HG03342 (cell line): ENCODE results near the gene HMGN2.
A peak's percentile ranks its signal among the peaks of the same experiment; 100 is the strongest.

Source experiments
- ATAC-seq: cut with Tn5 transposase; IDR thresholded peaks from one replicate; pipeline ENCODE4 v1.9.1; 2021; ENCODE audit warnings: mild to moderate bottlenecking, moderate library complexity; ENCODE audit not compliant: unreplicated experiment

The HMGN2 gene

DNA sequence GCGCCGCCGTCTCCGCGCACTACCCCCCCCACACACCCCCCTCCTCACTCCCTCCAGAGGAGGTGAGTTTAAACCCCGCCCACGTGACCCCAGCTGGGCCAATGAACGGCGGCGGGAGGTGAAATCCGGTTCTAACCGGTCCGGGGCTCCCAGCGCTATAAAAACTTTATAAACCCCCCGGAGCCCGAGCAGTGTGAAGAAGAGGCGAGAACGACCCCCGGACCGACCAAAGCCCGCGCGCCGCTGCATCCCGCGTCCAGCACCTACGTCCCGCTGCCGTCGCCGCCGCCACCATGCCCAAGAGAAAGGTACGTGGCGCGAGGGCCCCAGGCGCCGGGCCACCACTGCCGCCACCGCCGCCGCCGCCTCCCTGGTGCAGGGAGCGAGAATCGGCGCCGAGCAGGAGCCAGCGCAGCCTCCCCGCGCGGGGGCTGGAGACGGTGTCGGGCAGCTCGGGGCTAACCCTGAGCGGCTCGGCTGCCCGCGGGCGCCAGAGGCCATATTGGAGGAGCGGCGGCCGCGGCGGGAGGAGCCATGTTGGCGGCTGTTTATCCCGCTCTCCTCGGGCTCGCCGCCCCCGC is at the start of gene HMGN2:
TSS of gene HMGN2 (plus strand) at position 121 of the 581 bp plus-strand sequence. CDS start at position 294, 173 bp downstream.
- peak; percentile 45 for ATAC-seq

DNA sequence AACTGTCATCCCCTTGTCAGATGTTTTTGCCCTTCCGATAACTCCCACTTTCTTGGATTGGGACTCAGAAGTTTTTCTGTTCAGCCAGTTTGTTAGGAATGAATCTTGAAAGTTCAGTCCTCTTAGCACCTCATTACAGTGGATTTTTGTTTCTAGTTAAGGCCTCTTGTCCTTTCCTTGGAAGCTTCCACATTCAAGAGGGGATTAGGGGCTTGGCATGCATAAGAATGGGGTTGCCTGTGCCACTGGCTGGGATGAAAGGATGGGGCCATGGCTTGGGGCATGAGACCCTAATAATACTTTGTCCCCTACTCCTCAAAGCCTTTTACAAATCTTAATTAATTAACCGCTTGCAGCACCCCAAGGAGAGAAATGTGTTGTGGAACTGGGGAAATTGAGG is 42.5 kb upstream of the HMGN2 start:
- no peak for ATAC-seq

DNA sequence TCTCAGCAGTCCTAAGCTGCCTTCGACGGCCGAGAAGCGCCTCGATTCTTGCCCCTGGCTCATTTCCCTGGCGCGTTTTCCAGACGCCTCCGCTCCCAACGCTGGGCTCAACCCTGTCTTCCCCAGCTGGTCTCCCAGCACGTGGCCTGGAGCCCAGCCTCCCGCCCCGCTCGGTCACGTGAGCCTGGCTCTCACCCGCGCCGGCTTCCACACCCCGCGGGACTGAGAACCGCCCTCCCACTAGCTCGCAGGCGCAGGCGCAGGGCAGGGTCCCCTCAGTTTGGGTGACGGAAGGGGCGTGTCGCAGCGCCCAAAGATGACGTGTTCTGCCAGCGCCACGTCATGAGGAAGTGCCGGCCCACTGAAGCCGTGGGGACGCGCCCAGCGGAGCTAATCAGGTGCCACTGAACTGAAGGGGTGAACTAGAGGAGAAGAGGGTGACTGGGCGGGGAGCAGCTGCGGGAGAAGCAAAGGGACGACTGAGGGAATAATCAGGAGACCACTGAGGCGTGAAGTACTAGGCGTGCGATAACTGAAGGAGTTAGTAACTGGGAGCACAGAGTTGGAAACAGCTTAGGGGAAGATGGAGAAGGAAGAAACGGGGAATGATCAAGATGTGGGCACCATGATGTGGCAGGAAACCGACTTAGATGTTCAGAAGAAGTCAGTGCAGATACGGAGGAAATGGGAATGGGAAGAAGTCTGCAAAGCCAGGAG is 40.1 kb upstream of the HMGN2 start, which contains the start of gene DHDDS:
TSS of gene DHDDS (plus strand) at position 343 of the 717 bp plus-strand sequence. CDS start 625 bp downstream, outside the sequence.
- peak; percentile 90 for ATAC-seq

DNA sequence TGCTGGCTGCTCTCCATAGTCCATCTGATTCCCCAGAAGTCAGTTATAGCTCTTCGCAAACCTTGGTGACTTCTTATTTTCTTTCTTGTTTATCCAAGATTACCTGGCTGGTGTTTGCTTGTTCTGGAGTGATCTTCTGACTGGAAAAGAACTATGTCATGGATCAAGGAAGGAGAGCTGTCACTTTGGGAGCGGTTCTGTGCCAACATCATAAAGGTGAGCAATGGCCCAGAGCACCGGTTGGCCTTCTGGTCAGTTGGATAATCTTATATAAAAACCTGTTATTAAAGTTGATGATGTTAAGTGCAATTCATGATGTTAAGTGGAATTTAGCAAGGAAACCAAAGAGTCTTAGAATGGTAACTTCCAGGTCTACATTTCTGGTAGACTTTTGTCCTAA is 39.4 kb upstream of the HMGN2 start:
- no peak for ATAC-seq

DNA sequence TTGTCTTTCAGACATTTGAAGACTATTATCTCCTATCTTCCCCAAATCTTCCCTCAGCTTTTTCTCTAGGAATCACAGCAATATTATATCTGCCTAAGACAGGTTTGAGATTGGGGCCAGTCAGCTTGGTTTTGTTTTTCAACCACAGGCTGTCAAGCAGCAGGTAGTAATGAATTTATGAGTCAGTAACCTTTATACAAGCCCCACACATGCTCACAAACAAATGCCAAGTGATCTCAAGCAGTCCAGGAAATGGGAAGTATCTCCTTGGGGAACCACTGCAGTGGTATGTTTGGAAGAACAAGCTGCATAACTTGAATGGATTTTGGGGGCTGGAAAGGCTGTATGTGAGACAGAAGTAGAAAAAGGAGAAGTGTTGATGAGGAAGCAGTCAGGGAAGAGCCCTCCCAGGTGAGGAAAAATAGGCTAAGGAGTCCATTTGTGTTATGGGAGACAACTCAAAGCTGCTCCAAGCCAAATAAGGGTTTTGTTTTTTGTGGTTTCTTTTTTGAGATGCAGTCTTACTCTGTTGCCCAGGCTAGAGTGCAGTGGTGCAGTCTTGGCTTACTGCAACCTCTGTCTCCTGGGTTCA is 38.0 kb upstream of the HMGN2 start:
- ATAC-seq = no peak

DNA sequence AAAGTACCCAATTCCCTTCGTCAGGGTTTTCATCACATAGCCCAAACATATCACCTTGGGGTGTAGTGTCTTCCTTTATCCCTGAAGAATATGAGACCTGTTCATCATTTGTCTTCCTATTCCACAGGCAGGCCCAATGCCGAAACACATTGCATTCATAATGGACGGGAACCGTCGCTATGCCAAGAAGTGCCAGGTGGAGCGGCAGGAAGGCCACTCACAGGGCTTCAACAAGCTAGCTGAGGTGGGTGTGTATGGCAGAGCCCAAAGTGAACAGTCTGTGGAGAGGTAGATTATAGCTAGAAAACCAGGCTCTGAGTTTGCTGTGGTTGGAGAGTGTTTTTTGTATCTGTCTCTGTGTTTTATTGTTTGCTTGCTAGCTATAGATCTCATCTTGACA is 34.2 kb upstream of the HMGN2 start:
- ATAC-seq = no peak

DNA sequence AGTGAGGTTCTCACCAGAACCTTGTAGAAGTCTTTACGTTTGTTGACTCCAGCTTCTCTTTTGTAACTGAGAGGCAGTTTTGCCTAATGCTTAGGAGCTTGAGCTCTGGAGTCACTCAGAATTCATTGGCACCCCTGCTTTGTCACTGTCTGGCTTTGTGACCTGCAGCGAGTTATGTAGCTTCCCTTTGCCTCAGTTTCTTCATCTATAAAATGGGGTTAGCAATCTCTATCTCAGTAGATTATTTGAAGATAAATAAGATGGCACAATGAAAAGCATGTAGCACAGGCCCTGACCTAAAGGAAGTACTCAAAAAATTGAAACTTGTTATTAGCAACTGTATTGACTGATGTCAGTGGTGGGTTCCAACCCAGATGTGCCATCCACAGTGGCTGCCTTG is 32.0 kb upstream of the HMGN2 start:
- no peak for ATAC-seq

DNA sequence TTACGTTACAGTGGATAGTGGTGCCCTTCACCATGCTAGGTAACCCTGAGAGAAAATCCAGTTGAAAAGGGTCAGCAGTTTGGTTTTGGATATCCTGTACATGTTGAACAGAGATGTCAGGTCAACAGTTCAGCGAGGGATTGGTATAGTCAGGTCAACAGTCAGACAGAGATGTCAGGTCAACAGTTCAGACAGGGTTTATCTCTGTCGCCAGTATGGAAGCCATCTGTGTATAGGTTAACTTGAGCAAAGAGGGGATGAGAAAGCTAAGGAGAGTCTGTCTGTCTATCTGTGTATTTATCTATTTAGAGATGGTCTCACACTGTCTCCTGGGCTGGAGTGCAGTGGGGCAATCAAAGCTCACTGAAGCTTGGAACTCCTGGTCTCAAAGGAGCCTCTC is 22.4 kb upstream of the HMGN2 start:
- ATAC-seq = no peak

DNA sequence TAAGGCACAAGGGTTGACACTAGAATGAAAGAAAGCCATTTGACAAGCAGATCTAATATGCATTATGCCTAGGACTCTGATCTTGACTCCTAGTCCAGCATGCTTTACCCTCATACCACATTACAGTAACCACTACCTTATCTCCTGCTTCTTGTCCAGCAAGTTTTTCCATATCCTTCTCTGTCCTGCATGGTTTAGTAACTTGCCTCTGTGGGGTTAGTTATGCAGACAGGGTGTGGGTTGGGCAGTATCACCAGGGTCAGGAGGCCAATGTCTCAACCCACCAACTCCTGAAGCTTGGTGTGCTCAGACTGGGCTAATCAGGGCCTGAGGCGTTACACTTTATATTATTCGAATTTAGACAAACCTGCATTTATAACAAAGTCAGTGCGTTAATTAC is 21.3 kb upstream of the HMGN2 start:
- ATAC-seq = no peak

DNA sequence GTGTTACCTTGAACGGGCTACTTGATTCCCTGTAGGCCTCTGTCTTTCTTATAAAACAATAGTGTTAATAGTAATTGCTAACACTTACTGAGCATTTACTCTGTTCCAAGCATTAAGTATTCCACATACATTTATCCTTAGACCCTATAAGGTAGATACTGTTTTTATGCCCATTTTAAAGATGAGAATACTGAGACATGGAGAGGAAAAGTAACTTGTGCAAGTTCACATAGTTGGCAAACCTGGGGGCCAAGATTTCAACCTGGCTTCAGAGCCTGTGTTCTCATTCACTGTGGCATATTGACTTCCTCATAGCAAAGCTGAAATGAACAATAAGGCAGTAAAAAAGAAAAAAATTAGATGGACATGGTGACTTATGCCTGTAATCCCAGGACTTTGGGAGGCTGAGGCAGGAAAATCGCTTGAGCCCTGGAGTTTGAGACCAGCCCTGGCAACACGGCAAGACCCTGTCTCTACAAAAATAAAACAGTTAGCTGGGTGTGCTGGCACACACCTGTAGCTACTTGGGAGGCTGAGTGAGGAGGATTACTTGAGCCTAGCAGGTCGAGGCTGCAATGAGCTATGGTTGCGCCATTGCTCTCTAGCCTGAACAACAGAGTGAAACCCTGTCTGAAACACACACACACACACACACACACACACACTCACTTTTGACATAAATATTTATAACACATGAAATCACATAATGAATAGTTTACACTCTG is 19.6 kb upstream of the HMGN2 start:
- ATAC-seq = no peak

DNA sequence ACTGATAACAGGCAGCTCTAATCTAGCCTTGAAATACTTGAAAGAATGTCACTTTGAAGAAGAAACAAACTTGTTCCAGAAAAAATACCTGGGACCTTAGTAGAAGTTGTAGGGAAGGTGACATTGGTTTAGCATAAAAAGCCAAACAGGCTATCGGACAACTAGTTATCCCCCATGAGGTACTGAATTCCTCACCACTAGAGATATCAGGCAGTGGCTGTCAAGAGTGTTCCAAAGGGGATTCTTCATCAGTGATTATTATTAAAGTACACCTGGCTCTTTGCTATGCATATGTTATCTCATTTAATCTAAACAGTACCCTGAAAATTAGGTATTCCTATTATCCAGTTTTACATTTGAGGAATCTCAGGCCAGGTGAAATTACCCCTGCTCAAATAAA is 13.1 kb upstream of the HMGN2 start:
- no peak for ATAC-seq

DNA sequence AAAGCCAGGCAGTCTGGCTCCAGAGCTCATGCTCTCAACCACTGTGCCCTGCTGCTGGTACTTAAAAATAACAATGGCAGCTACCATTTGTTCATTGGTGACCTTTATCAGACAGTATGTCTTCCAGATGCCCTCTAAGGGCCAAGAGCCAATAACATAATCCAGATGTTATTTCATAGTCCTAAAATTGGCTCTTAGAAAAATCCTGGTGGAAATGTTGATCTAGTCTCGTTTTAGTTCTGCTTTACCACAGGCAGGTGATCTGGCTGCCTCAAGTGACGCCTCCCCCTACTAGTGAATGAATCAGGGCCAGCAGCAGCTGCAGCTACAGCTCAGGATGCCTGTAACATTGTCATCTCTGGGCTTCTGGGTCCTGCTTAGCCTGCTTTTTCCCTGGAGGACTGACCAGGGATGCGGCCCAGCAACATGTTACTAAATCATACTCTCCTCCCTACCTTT is 12.6 kb upstream of the HMGN2 start:
- ATAC-seq = no peak

DNA sequence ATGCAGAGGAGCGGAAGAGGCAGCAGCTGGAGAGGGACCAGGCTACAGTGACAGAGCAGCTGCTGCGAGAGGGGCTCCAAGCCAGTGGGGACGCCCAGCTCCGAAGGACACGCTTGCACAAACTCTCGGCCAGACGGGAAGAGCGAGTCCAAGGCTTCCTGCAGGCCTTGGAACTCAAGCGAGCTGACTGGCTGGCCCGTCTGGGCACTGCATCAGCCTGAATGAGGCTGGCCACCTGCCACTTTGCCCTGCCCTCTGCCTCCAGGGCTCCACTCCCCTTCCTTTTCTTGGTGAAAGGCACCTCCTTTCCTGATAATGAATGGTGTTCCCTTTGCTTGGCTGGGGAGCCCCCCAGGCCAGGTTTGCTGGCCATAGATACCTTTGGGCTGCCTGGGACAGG is 3.3 kb upstream of the HMGN2 start:
- no peak for ATAC-seq

DNA sequence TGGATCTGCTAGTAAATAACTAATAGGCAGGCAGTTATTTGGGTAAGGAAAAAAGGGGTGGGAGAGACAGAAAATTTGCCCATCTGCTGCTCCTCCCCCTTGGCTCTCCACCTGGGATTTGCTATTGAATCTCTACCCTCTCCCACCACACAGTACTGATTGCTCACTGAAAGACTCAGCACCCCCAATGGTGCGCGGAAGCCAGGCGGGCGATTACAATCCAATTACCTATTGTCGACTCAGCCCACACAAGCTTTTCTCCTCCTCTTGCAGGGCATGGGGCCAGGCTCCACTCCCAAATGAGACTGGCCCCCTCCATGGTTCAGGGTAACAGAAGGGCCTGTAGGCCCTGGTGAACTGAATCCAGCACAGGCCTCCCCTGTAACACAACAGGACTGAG is 2.7 kb upstream of the HMGN2 start:
- no peak for ATAC-seq

DNA sequence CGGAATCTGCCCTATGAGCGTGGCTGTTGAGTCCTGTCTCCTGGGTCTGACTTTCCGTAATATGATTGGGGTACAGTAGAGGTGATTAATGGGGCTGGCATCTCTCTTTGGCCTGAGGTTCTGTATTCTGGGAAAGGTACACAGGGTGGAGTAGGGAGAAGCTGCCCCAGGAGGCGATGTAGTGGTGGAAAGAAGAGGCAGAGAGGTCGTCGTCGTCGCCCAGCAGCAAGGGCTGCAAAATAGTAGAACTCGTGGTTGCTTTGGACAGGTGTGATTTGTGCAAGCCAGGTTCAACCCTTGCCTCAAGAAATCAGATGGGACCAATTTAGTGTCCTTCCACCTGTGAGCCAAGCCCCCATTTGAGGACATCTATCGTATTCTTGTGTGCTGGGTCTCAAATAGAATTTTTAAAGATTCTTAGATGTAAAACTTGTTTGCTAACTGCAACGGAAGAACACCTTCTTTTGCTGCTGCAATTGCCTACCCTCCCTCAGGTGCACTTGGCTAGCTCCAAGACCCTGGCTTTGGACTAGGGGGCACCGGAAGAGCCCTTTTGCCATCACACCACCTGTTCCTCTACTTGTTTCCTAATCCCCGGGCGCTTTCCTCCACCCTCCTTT is 1.3 kb upstream of the HMGN2 start:
- ATAC-seq = no peak

DNA sequence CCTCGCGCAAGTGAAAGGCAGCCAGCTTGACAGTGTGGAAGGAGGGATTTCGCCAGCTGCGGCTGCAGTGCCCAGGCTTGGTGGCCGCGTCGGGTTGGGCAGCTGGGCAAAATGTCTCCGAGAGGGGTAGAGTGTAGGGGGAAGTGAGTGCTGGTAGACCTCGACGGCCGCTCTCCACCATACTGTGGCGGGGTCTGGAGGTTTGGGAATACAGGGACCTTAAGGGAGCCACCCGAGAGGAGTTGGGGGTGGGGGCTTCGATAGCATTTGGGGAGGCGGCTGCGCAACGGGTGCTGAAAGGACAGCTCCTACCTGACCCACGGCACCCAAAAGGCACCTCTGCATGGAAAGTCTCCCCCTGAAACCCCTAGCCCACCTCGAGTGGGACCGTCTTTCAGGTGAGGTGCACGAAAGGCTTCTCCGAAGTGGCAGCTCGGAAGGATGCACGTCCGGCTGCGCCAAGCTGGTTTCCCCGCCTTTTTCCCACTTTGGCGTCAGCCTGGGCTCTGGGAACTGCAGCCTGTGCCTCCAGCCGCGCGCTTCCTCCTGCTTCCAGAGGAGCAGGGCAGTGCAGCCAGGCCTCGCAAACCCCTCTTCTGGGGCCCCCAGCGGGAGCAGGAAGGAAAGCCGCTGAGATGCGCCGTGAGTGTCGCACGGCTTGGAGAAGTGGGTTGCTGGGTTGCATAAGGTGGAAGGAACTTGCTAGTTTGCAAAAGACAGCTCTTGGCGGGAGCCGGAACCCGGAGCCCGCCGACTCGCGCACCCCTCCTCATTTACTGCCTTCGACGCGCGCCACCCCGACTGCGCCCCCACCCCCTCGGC is 531 bp upstream of the HMGN2 start:
- peak; percentile 3 for ATAC-seq

DNA sequence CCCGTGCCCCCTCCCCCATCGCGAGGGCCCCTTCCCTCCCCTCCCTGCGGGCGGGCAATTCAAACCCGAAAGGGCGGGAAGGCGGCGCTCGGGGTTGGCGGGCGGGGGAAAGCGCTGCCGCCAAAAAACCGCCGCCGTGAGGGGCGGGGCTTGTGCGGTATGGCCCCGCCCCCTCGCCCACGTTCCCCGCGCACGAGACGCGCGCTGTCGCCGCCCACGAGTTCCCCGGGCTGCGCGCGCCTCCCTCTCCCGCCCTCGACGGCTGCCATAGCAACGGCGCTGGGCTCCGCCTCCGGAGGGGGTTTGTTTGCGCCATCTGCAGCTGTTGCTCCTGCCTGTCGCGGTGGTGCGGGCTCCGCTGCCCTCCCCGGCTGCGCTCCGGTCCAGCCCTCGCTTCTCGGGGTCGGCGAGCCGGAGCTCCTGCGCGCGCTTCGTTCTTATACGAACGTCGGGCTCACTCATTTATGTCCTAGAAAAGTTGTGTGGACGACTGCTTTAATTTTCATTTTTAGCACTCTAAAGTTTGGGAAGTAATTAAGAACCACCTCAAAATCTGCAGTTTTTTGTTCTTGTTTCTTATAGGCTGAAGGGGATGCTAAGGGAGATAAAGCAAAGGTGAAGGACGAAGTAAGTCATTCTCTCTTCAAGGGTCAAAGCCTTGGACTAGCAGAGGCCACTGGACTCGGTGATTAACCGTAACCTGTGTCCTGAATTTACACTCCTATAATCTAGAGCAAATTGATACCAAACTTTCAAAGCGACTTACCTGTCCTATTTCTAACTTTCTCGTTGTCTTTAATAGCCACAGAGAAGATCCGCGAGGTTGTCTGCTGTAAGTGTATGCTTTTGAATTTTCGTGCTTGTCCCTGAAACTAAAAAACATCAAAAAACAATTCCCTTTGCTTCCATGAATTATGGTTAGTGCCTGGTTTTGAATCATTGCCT is 933 bp downstream of the HMGN2 start:
- ATAC-seq = peak; percentile 65

DNA sequence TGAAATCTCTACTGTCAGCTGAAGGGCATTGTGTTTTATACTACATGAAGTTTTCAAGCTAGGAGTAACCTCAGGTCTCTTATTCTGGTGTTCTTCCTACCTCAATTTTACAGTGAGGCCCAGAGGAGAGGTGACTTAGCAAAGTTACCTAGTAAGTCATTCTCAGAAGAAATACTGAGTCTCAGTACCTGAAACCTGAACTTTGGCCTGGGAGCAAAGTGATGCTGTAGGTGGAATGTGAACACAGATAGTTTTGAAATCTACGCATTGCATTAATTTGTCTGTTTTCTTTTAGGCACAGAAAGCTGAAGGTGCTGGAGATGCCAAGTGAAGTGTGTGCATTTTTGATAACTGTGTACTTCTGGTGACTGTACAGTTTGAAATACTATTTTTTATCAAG is 2.6 kb downstream of the HMGN2 start:
- no peak for ATAC-seq

DNA sequence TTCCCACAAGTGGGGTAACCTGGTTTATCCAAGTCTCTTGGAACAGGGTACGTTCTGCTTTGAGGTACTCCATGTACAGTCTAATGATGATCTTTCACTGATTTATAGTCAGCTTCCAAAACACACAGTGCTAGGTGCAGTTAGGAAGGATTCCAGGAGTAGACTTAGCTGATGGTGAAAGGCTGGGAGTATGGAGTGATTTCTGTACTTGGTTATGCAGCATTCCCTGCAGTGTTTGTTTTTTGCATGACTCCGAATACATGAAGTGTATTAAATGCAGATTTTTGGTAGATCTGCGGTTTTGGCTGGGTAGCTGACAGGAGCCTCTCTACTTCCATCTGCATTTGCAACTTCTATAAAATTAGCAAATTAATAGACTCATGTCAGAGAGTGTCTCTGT is 3.7 kb downstream of the HMGN2 start:
- ATAC-seq = no peak
